Mammary epithelial cell (primary cell): ENCODE measurements around the gene IQGAP3.

Source experiments
- EZH2 ChIP-seq: IDR thresholded peaks from 2 replicates; pipeline ENCODE4 v1.6.1; 2012; ENCODE audit warnings: low read length, inconsistent platforms, borderline replicate concordance
- TF ChIP-seq, protein P1 (sequence below), 2 donors: IDR thresholded peaks in 1 of 2; conservative IDR thresholded peaks in 1 of 2; 2 replicates each; pipeline ENCODE4 v1.5.1; 2011 to 2012; ENCODE audit warnings: inconsistent platforms in 2 of 2, low read length in 2 of 2, mild to moderate bottlenecking in 2 of 2, control low read depth in 1 of 2, low read depth in 1 of 2; ENCODE audit not compliant: insufficient read depth in 1 of 2; ENCODE audit errors: extremely low read depth in 1 of 2

DNA sequence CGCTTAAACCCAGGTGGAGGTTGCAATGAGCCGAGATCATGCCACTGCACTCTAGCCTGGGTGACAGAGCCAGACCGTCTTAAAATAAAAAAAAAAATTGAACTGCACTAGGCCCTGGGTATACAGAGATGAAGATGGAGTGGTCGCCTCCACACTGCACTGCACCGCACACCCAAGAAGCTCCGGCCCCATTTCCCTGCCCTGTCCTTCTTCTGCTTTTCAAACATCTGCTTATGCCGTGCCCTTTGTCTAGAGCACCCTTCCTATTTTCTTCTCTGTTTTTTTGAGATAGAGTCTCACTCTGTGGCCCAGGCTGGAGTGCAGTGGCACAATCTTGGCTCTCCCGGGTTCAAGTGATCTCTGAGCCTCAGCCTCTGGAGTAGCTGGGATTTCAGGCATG lies 17.4 kb downstream of the IQGAP3 start:
- TF ChIP-seq, protein P1, sequence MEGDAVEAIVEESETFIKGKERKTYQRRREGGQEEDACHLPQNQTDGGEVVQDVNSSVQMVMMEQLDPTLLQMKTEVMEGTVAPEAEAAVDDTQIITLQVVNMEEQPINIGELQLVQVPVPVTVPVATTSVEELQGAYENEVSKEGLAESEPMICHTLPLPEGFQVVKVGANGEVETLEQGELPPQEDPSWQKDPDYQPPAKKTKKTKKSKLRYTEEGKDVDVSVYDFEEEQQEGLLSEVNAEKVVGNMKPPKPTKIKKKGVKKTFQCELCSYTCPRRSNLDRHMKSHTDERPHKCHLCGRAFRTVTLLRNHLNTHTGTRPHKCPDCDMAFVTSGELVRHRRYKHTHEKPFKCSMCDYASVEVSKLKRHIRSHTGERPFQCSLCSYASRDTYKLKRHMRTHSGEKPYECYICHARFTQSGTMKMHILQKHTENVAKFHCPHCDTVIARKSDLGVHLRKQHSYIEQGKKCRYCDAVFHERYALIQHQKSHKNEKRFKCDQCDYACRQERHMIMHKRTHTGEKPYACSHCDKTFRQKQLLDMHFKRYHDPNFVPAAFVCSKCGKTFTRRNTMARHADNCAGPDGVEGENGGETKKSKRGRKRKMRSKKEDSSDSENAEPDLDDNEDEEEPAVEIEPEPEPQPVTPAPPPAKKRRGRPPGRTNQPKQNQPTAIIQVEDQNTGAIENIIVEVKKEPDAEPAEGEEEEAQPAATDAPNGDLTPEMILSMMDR (conservative IDR thresholded peaks at IDR 0.05 in 1 of 2, IDR thresholded peaks at IDR 0.05 in 1 of 2; ENCODE audit: extremely low read depth in 1 of 2, insufficient read depth in 1 of 2, low read depth in 1 of 2, low read length in 2 of 2), result no peak
- no peak for TF ChIP-seq EZH2
